ENCODE data around the gene TRABD2B.
A peak's percentile ranks its signal among the peaks of the same experiment; 100 is the strongest.

Gene TRABD2B

GRCh38 chr1:47780469-47780995, 216.7 kb downstream of the TRABD2B start:
- H3K4me3 ChIP-seq (ENCODE audit: low read depth in 1 of 2, low read length in 2 of 2) = no peak overlapping the region
- no peak for DNase-seq
- no peaks in the 10 kb centered on the region for H3K4me1 ChIP-seq (ENCODE audit: insufficient read depth, low read length)
- H3K79me2 ChIP-seq (ENCODE audit: insufficient read depth, low read length) = no peaks in the 10 kb centered on the region
- ATAC-seq (ENCODE audit: insufficient read depth, low read depth) = no peak
- no peak overlapping the region for H3K27ac ChIP-seq (ENCODE audit: low read length)
- H3K9ac ChIP-seq (ENCODE audit: low read depth, low read length) = no peak overlapping the region
- no peak overlapping the region for H2AFZ ChIP-seq (ENCODE audit: low read depth, low read length)
- TF ChIP-seq CTCF (IDR thresholded peaks at IDR 0.05; ENCODE audit: borderline replicate concordance, extremely low read depth, low read length, poor library complexity, severe bottlenecking) = peak; percentile 21
- TF ChIP-seq EZH2 (IDR thresholded peaks at IDR 0.05; ENCODE audit: borderline replicate concordance, low read depth, low read length, severe bottlenecking) = no peak
- H3K36me3 ChIP-seq (ENCODE audit: insufficient read depth, low read length) = no peaks in the 10 kb centered on the region
- H3K9me3 ChIP-seq (ENCODE audit: insufficient read depth, low read length, severe bottlenecking) = no peaks in the 10 kb centered on the region
- H4K20me1 ChIP-seq (ENCODE audit: insufficient read depth, low read length) = peaks cover 8% of the 10 kb centered on the region
- no peak overlapping the region for H3K4me2 ChIP-seq (ENCODE audit: insufficient read depth, low read length)
- H3K27me3 ChIP-seq (ENCODE audit: insufficient read depth, low read length, poor library complexity) = peaks cover 12% of the 10 kb centered on the region

DNA sequence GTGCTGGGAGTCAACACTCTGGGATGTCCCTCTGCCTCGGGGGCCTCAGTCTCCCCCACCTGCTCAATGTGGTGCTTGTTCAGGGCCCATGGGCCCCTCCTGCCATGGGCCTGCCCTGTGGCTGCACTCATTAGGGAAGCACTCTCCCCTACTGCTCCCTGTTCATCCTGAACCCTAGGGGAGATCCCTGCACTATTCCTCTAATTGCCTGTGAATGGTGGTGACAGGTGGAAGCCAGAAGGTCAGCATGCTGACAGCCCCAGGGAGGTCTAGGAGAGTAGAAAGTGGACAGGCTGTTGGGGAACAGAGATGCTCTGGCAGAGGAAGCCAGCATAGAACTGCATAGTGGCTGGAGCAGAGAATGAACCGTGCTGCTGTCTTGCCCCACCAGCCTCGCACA, 217.6 kb downstream of the TRABD2B start:
- no peak for DNase-seq

DNA sequence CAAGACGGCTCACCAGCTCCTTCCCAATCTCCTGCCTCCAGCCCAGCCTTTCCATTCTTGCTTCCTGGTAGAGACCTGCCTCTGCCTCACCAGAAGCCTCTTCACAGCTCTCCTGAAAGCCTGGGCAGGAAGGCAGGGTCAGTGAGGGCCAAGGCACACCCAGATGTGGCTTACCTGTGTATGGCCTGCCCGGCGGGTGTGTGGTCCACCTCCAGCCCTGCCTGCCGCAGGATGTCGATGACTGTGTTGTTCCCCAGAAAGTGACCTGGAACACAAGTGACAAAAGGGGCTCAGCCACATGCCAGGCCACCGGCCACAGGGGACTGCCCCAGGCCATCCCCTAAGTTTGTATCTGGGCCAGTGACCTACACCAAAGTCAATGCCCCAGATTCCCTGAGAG, 218.9 kb downstream of the TRABD2B start:
- Histone ChIP-seq H3K4me3 (ENCODE audit: low read depth in 1 of 2, low read length in 2 of 2) (no peak overlapping the region), H3K27me3 (ENCODE audit: insufficient read depth, low read length, poor library complexity) (peaks cover 10% of the 10 kb centered on the region), H3K9me3 (ENCODE audit: insufficient read depth, low read length, severe bottlenecking) (no peaks in the 10 kb centered on the region), H3K4me1 (ENCODE audit: insufficient read depth, low read length) (no peaks in the 10 kb centered on the region), H3K36me3 (ENCODE audit: insufficient read depth, low read length) (no peaks in the 10 kb centered on the region), H4K20me1 (ENCODE audit: insufficient read depth, low read length) (peaks cover 8% of the 10 kb centered on the region), H3K27ac (ENCODE audit: low read length) (no peak overlapping the region), H3K79me2 (ENCODE audit: insufficient read depth, low read length) (no peaks in the 10 kb centered on the region), H3K4me2 (ENCODE audit: insufficient read depth, low read length) (no peak overlapping the region), H3K9ac (ENCODE audit: low read depth, low read length) (no peak overlapping the region), H2AFZ (ENCODE audit: low read depth, low read length) (no peak overlapping the region)
- TF ChIP-seq CTCF (IDR thresholded peaks at IDR 0.05; ENCODE audit: borderline replicate concordance, extremely low read depth, low read length, poor library complexity, severe bottlenecking) (no peak), EZH2 (IDR thresholded peaks at IDR 0.05; ENCODE audit: borderline replicate concordance, low read depth, low read length, severe bottlenecking) (no peak)
- no peak for ATAC-seq (ENCODE audit: insufficient read depth, low read depth)
- DNase-seq = no peak

More for the DNA sequence above, 217.6 kb downstream of the TRABD2B start:
- Histone ChIP-seq H3K36me3 (ENCODE audit: insufficient read depth, low read length) (no peaks in the 10 kb centered on the region), H3K79me2 (ENCODE audit: insufficient read depth, low read length) (no peaks in the 10 kb centered on the region), H3K4me2 (ENCODE audit: insufficient read depth, low read length) (no peak overlapping the region), H3K4me3 (ENCODE audit: low read depth in 1 of 2, low read length in 2 of 2) (no peak overlapping the region), H2AFZ (ENCODE audit: low read depth, low read length) (no peak overlapping the region), H4K20me1 (ENCODE audit: insufficient read depth, low read length) (peaks cover 8% of the 10 kb centered on the region), H3K27me3 (ENCODE audit: insufficient read depth, low read length, poor library complexity) (peaks cover 10% of the 10 kb centered on the region), H3K4me1 (ENCODE audit: insufficient read depth, low read length) (no peaks in the 10 kb centered on the region), H3K9me3 (ENCODE audit: insufficient read depth, low read length, severe bottlenecking) (no peaks in the 10 kb centered on the region), H3K27ac (ENCODE audit: low read length) (no peak overlapping the region), H3K9ac (ENCODE audit: low read depth, low read length) (no peak overlapping the region)
- no peak for TF ChIP-seq CTCF (IDR thresholded peaks at IDR 0.05; ENCODE audit: borderline replicate concordance, extremely low read depth, low read length, poor library complexity, severe bottlenecking)
- no peak for TF ChIP-seq EZH2 (IDR thresholded peaks at IDR 0.05; ENCODE audit: borderline replicate concordance, low read depth, low read length, severe bottlenecking)
- no peak for ATAC-seq (ENCODE audit: insufficient read depth, low read depth)

GRCh38 chr1:47777322-47777721, 219.9 kb downstream of the TRABD2B start:
- DNase-seq (no peak), ATAC-seq (ENCODE audit: insufficient read depth, low read depth) (no peak)
- Histone ChIP-seq H3K4me3 (ENCODE audit: low read depth in 1 of 2, low read length in 2 of 2) (no peak overlapping the region), H2AFZ (ENCODE audit: low read depth, low read length) (no peak overlapping the region), H3K27me3 (ENCODE audit: insufficient read depth, low read length, poor library complexity) (peaks cover 10% of the 10 kb centered on the region), H4K20me1 (ENCODE audit: insufficient read depth, low read length) (peaks cover 8% of the 10 kb centered on the region), H3K4me2 (ENCODE audit: insufficient read depth, low read length) (no peak overlapping the region), H3K27ac (ENCODE audit: low read length) (no peak overlapping the region), H3K9ac (ENCODE audit: low read depth, low read length) (no peak overlapping the region), H3K4me1 (ENCODE audit: insufficient read depth, low read length) (no peaks in the 10 kb centered on the region), H3K79me2 (ENCODE audit: insufficient read depth, low read length) (no peaks in the 10 kb centered on the region), H3K36me3 (ENCODE audit: insufficient read depth, low read length) (no peaks in the 10 kb centered on the region), H3K9me3 (ENCODE audit: insufficient read depth, low read length, severe bottlenecking) (no peaks in the 10 kb centered on the region)
- TF ChIP-seq EZH2 (IDR thresholded peaks at IDR 0.05; ENCODE audit: borderline replicate concordance, low read depth, low read length, severe bottlenecking) (no peak), CTCF (IDR thresholded peaks at IDR 0.05; ENCODE audit: borderline replicate concordance, extremely low read depth, low read length, poor library complexity, severe bottlenecking) (no peak)

Measured in DND-41 (cell line).